HepG2 (cell line): Measurements from ENCODE around the gene SYTL2. TPM values are rescaled to one million over a fixed set of nuclear protein-coding genes. Genes with fewer than 3 reads are reported as not detected.
A peak's percentile ranks its signal among the peaks of the same experiment; 100 is the strongest.
"Not testable (repeated sequence)": the region's sequence is repeated elsewhere in the genome, so short reads cannot be mapped to it uniquely, and the experiment has no call there.

ENCODE experiments used
- ATAC-seq: fragments of 200-7000 bp; cut with Tn5 transposase; 3 replicates; pipeline ENCODE4 v1.9.1; 2020; ENCODE audit warnings: mild to moderate bottlenecking, moderate library complexity
- BruUV-seq: library from RNA; stranded (reverse); fragments of 400-500 nt; replicated peaks from 2 replicates; lab custom pipeline; 2021; lab: Mats Ljungman, UMichigan
- CTCF ChIA-PET: fragments of 300-600 bp; formaldehyde crosslinking; extraction: SDS; loops from one replicate; lab custom pipeline; 2021; ENCODE audit warnings: low total read pairs, inconsistent platforms, low intra/inter-chr PET ratio; lab: Yijun Ruan, JAX
- POLR2A ChIA-PET: fragments of 350-600 bp; sonication (Branson Sonifier 250); formaldehyde crosslinking; loops from one replicate; lab custom pipeline; 2020; ENCODE audit warnings: antibody characterized with exemption, inconsistent platforms; lab: Yijun Ruan, JAX
- DNase-seq: peaks from one replicate; pipeline ENCODE4 v3.0.0-alpha.2; 2015; ENCODE audit warnings: low spot score
- FAIRE-seq: peaks from 3 replicates; lab custom pipeline; 2011; peaks lifted over from hg19 to GRCh38; lab: Jason Lieb, UNC
- H2AFZ ChIP-seq: one replicate; pipeline ENCODE4 v1.6.1; 2011; ENCODE audit warnings: low read length, inconsistent platforms
- H3K27ac ChIP-seq: fragments of 300-600 bp; 3 replicates; pipeline ENCODE4 v1.8.0; 2011; ENCODE audit warnings: mixed run types, mild to moderate bottlenecking, mixed read lengths, low read length, inconsistent platforms; ENCODE audit not compliant: insufficient read depth; ENCODE audit errors: extremely low read length
- H3K27me3 ChIP-seq, 2 experiments: fragments of 200-600 bp in 1 of 2; 2 replicates in 1 of 2; 3 replicates in 1 of 2; pipeline versions ENCODE4 v1.6.0 to v1.8.0; 2011; ENCODE audit warnings: low read length in 2 of 2, mild to moderate bottlenecking in 2 of 2, moderate library complexity in 2 of 2, inconsistent platforms in 1 of 2; ENCODE audit not compliant: insufficient read depth in 2 of 2, control insufficient read depth in 1 of 2
- H3K36me3 ChIP-seq, 2 experiments: fragments of 200-600 bp in 1 of 2; replicated peaks in 1 of 2; 2 replicates in 1 of 2; 3 replicates in 1 of 2; pipeline versions ENCODE4 v1.5.1 to v1.8.0; 2011; ENCODE audit warnings: low read length in 2 of 2, inconsistent platforms in 1 of 2; ENCODE audit not compliant: insufficient read depth in 2 of 2, control insufficient read depth in 1 of 2
- H3K4me1 ChIP-seq: 2 replicates; pipeline ENCODE4 v1.5.1; 2012; ENCODE audit warnings: low read length, inconsistent platforms; ENCODE audit not compliant: insufficient read depth
- H3K4me2 ChIP-seq: 2 replicates; pipeline ENCODE4 v1.6.0; 2011; ENCODE audit warnings: low read depth, low read length, inconsistent platforms
- H3K4me3 ChIP-seq, 3 experiments: fragments of 200-600 bp in 1 of 3; sonication (generic), shearing (Covaris generic) in 1 of 3; replicated peaks in 1 of 3; 2 replicates each; pipeline ENCODE4 v1.5.1; 2011 to 2016; ENCODE audit warnings: low read length in 3 of 3, inconsistent platforms in 2 of 3, low read depth in 2 of 3, mild to moderate bottlenecking in 2 of 3, control low read depth in 1 of 3, mixed read lengths in 1 of 3; ENCODE audit not compliant: insufficient read depth in 1 of 3
- H3K79me2 ChIP-seq: one replicate; pipeline ENCODE4 v1.6.1; 2011; ENCODE audit warnings: low read length, inconsistent platforms; ENCODE audit not compliant: insufficient read depth
- H3K9ac ChIP-seq: 2 replicates; pipeline ENCODE4 v1.6.0; 2011; ENCODE audit warnings: mild to moderate bottlenecking, low read depth, low read length, inconsistent platforms; ENCODE audit not compliant: insufficient read depth
- H3K9me3 ChIP-seq: 2 replicates; pipeline ENCODE4 v1.5.1; 2012; ENCODE audit warnings: mild to moderate bottlenecking, low read length
- H4K20me1 ChIP-seq: 2 replicates; pipeline ENCODE4 v1.6.0; 2011; ENCODE audit warnings: inconsistent platforms, mild to moderate bottlenecking, low read length, moderate library complexity; ENCODE audit not compliant: insufficient read depth
- ARNT2 ChIP-seq: sonication (generic); formaldehyde crosslinking; IDR thresholded peaks from 2 replicates; pipeline ENCODE4 v1.8.0; 2022; ENCODE audit warnings: mild to moderate bottlenecking, low read depth, missing genetic modification reagents, moderate library complexity
- HNF4A ChIP-seq: sonication (generic); formaldehyde crosslinking; IDR thresholded peaks from 2 replicates; pipeline ENCODE4 v1.4.0; 2020; ENCODE audit warnings: missing genetic modification reagents
- MAFF ChIP-seq: IDR thresholded peaks from 2 replicates; pipeline ENCODE4 v1.6.1; 2011; ENCODE audit warnings: low read depth, low read length, improper control_type of control experiment
- MAFK ChIP-seq, 2 experiments: IDR thresholded peaks in 1 of 2; conservative IDR thresholded peaks in 1 of 2; 2 replicates each; pipeline ENCODE4 v1.6.1; 2011; ENCODE audit warnings: improper control_type of control experiment in 2 of 2, low read length in 2 of 2
- NCOA5 ChIP-seq: sonication (generic); formaldehyde crosslinking; IDR thresholded peaks from 2 replicates; pipeline ENCODE4 v1.4.0; 2020; ENCODE audit warnings: missing genetic modification reagents
- XRCC5 ChIP-seq: fragments of 200-400 bp; formaldehyde crosslinking; optimal IDR thresholded peaks from 2 replicates; pipeline ENCODE3; 2017; ENCODE audit warnings: mild to moderate bottlenecking, low read length
- ZNF431 ChIP-seq: sonication (generic); formaldehyde crosslinking; IDR thresholded peaks from 2 replicates; pipeline ENCODE4 v1.9.0; 2022; ENCODE audit warnings: missing genetic modification reagents, low read depth, mild to moderate bottlenecking, borderline replicate concordance
- ZNF644 ChIP-seq: IDR thresholded peaks from 2 replicates; pipeline ENCODE4 v1.6.1; 2016; ENCODE audit warnings: low read depth
- WGBS: methylation state at CpG from one replicate; pipeline ENCODE4 v1.1.6; 2017; ENCODE audit warnings: low lambda C conversion rate; 5-methylcytosine and 5-hydroxymethylcytosine counted together
- in situ Hi-C: cut with HindIII; loops from 2 replicates; pipeline ENCODE4 v1.10.0; 2017; ENCODE audit warnings: low pct_unique_long_range_greater_than_20kb; ENCODE audit not compliant: extremely low pct_ligation_motif_present
- intact Hi-C: fragments of 100-400 bp; cut with micrococcal nuclease; formaldehyde crosslinking; loops from one replicate; pipeline ENCODE4 v1.10.0; 2022; ENCODE audit not compliant: unreplicated experiment
- polyA plus RNA-seq, 8 experiments: library from polyadenylated mRNA; depleted of rRNA in 3 of 8; stranded (reverse) in 7 of 8; unstranded in 1 of 8; fragments of >200 nt; fragmentation: Illumina TruSeq in 4 of 8; extraction: Trizol in 4 of 8; gene quantifications; 2 replicates each; pipeline versions ENCODE4 v1.2.1 to v1.2.3, GENCODE V29; 2011 to 2016; ENCODE audit warnings: low read depth in 4 of 8, missing spikeins in 1 of 8, mixed read lengths in 1 of 8; ENCODE audit not compliant: insufficient read depth in 1 of 8
- total RNA-seq, 5 experiments: library from RNA; depleted of rRNA; stranded (reverse); fragments of >200 nt; fragmentation: Illumina TruSeq; extraction: Trizol; gene quantifications; 2 replicates each; pipeline ENCODE4 v1.2.3, GENCODE V29; 2016; ENCODE audit warnings: low read depth in 1 of 5
- TF ChIP-seq, protein P1 (sequence below): IDR thresholded peaks from 2 replicates; pipeline ENCODE4 v1.6.1; 2016; ENCODE audit warnings: mild to moderate bottlenecking, missing biosample characterization, missing genetic modification reagents

SYTL2 gene
- total and polyA plus RNA-seq, 2 of the 13 experiments (the other 11 are each of a cell fraction or from before 2014, with no cell fraction given): 0.77 to 0.90 TPM

DNA sequence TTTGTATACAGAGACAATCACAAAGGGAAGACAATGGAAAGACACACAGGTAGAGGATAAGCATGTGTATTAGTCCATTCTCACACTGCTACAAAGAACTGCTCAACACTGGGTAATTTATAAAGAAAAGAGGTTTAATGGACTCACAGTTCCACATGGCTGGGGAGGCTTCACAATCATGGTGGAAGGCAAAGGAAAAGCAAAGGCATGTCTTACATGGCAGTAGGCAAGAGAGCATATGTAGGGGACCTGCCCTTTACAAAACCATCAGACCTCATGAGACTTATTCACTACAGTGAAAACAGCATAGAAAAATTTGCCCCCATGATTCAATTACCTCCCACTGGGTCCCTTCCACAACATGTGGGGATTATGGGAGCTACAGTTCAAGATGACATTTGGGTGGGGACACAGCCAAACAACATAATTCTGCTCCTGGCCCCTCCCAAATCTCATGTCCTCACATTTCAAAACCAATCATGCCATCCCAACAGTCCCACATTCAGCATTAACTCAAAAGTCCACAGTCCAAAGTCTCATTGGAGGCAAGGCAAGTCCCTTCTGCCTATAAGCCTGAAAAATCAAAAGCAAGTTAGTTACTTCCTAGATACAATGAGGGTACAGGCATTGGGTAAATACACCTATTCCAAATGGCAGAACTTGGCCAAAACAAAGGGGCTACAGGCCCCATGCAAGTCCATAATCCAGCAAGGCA is 139.8 kb downstream of the SYTL2 start:
- FAIRE-seq, H3K9me3 ChIP-seq, CTCF ChIA-PET, H2AFZ ChIP-seq, in situ Hi-C loops, H3K9ac ChIP-seq, H3K4me3 ChIP-seq, H3K79me2 ChIP-seq, H4K20me1 ChIP-seq, H3K36me3 ChIP-seq, intact Hi-C loops, H3K27ac ChIP-seq, POLR2A ChIA-PET, H3K27me3 ChIP-seq, BruUV-seq, H3K4me2 ChIP-seq: not testable (repeated sequence)
- TF ChIP-seq ZNF644 (CRISPR knock-in tag): peak; percentile 34; the same call in 1 of the 2 replicates
- TF ChIP-seq HNF4A (CRISPR knock-in tag): peak; percentile 69
- peak; percentile 82; the same call in 1 of the 2 replicates for TF ChIP-seq ZNF431 (CRISPR knock-in tag)
- H3K4me1 ChIP-seq: peaks cover 19% of the 10 kb centered on the region
- peak; percentile 24 for DNase-seq
- ATAC-seq: peak; percentile 39; the same call in 1 of the 3 replicates

- no peak for FAIRE-seq
- no peak for DNase-seq
- Histone ChIP-seq H2AFZ (no peak overlapping the region), H3K79me2 (peaks cover 14% of the 10 kb centered on the region), H3K4me3 (no peak overlapping the region), H3K27me3 (no peaks in the 10 kb centered on the region; a peak in 1 of 5 replicates), H3K9ac (no peak overlapping the region), H3K9me3 (no peaks in the 10 kb centered on the region), H3K4me2 (no peak overlapping the region), H3K36me3 (no peaks in the 10 kb centered on the region), H3K27ac (no peak overlapping the region), H3K4me1 (peaks cover 29% of the 10 kb centered on the region), H4K20me1 (peaks cover 9% of the 10 kb centered on the region)
- in situ Hi-C loops: no loop called here
- ATAC-seq: no peak
- 80% methylated on average over 1 of the region's 1 CpG for WGBS
- CTCF ChIA-PET: no interaction called here
- POLR2A ChIA-PET: interaction anchor here (0.6 kb wide), 1 partner anchor 373 kb away, joined by 3 read pairs; no protein-coding TSS in a partner anchor
- BruUV-seq: no TSS peak
- intact Hi-C loops: no loop called here
- TF ChIP-seq, protein P1, sequence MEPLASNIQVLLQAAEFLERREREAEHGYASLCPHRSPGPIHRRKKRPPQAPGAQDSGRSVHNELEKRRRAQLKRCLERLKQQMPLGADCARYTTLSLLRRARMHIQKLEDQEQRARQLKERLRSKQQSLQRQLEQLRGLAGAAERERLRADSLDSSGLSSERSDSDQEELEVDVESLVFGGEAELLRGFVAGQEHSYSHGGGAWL (CRISPR knock-in tag): no peak
- TF ChIP-seq MAFK (conservative IDR thresholded peaks at IDR 0.05 in 1 of 2, IDR thresholded peaks at IDR 0.05 in 1 of 2; ENCODE audit: low read length in 2 of 2): peak; percentile 23 to 56; a peak in 2 of 4 replicates
- no peak for TF ChIP-seq XRCC5
- TF ChIP-seq ARNT2 (CRISPR knock-in tag): no peak
- TF ChIP-seq NCOA5 (CRISPR knock-in tag): no peak
- peak; percentile 60; the same call in 1 of the 2 replicates for TF ChIP-seq MAFF
Measured at GRCh38 chr11:85668157-85668556, 142.8 kb downstream of the SYTL2 start.
